Measurements from ENCODE around the gene SLC10A7.

SLC10A7 gene

DNA sequence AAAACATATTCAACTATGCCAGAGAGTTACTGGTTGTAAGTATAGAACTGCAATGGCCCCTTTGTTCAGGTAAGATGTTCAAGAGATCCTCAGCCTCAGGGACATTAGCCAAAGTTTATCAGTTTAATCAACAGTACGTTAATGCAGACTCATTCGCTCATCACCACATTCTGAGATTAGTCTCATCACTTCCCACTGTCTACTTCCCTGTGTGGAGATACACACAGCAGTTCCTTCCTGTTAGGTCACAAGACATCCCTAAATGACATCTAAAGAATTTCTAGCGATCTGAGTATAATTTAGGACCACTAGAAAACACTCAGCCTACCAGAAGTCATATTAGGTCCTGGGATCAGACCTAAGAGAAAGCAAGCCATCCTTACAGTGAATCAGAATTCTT lies 10.4 kb downstream of the SLC10A7 start:
- Mint-ChIP-seq H3K27ac (no peak overlapping the region), H3K36me3 (ENCODE audit: low read depth) (peaks cover 35% of the 10 kb centered on the region), H3K4me3 (no peak overlapping the region), H3K27me3 (ENCODE audit: low read depth) (no peaks in the 10 kb centered on the region), H3K4me1 (ENCODE audit: low read depth) (peaks cover 4% of the 10 kb centered on the region), H3K9me3 (no peaks in the 10 kb centered on the region)

DNA sequence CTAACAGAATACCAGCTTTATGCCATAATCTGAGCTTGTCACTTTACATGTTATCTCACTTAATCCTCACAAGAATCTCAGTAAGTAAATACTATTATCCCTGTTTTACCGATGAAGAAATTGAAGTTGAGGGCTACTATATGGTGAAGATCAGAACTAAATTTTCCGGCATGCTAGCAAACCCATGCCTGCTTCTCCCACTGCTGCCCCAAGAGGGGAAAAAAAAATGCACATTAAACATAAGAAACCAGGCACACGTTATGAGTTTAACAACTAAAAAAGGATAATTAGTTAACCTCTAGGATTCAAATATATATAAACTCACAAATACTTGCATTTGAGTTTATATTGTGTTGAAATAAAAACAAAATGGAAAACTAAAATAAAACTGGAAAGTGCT lies 10.8 kb downstream of the SLC10A7 start:
- no peaks in the 10 kb centered on the region for H3K27me3 Mint-ChIP-seq (ENCODE audit: low read depth)
- H3K27ac Mint-ChIP-seq = no peak overlapping the region
- no peak overlapping the region for H3K4me3 Mint-ChIP-seq
- peaks cover 34% of the 10 kb centered on the region for H3K36me3 Mint-ChIP-seq (ENCODE audit: low read depth)
- H3K4me1 Mint-ChIP-seq (ENCODE audit: low read depth) = peaks cover 4% of the 10 kb centered on the region
- no peaks in the 10 kb centered on the region for H3K9me3 Mint-ChIP-seq

DNA sequence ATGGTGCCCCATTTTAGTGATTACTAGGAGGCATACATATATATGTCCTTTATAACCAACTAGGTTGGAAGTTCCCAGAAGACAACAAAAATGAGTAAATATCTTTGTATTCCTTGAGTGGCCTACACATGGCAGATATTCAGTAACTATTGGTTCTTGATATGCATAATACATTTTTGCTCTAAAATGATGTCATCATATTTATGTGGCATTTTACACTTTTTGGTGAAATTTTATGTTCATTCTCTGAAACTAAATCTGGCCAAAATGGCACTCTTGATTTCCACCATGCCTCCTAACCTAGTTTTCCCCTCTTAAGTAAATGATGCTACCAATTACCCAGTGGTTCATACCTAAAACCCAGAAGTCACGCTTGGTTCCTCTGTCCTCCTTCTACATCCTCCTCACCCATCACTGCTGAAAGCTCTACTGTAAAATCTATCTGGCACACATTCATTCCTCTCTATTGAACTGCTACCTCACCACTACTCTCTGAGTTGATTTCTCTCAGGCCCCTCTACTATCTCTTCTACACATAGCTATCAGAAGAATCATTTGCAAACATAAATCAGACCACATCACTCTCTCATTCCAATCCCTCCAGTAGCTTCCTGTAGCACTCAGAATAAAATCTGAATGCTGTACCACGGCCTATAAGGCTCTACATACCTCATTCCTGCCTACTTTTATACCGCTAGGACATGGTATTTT lies 13.4 kb downstream of the SLC10A7 start:
- H3K36me3 Mint-ChIP-seq (ENCODE audit: low read depth) = peaks cover 30% of the 10 kb centered on the region
- no peaks in the 10 kb centered on the region for H3K27me3 Mint-ChIP-seq (ENCODE audit: low read depth)
- no peaks in the 10 kb centered on the region for H3K9me3 Mint-ChIP-seq
- H3K27ac Mint-ChIP-seq = no peak overlapping the region
- peaks cover 4% of the 10 kb centered on the region for H3K4me1 Mint-ChIP-seq (ENCODE audit: low read depth)
- no peak overlapping the region for H3K4me3 Mint-ChIP-seq

DNA sequence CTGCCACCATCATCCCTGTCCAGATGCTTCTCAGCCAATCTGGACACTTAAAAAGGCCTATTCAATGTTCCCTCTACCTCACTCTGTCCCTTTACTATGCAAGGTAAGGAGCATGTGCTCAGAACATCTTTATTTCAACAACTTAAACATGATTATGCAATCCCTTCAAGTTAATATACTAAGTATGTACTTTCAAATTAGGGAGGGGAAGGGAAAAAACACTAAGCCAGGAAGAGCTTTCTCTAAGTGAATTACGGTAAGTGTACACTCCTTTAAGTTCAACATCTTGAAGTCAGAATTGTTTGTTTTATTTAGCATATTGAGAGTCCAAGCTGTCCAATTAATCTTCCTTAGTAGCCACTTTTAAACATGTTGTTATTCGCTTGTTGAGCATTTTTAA lies 14.1 kb downstream of the SLC10A7 start:
- Mint-ChIP-seq H3K4me1 (ENCODE audit: low read depth) (peaks cover 4% of the 10 kb centered on the region), H3K27me3 (ENCODE audit: low read depth) (no peaks in the 10 kb centered on the region), H3K36me3 (ENCODE audit: low read depth) (peaks cover 36% of the 10 kb centered on the region), H3K27ac (no peak overlapping the region), H3K4me3 (no peak overlapping the region), H3K9me3 (no peaks in the 10 kb centered on the region)

DNA sequence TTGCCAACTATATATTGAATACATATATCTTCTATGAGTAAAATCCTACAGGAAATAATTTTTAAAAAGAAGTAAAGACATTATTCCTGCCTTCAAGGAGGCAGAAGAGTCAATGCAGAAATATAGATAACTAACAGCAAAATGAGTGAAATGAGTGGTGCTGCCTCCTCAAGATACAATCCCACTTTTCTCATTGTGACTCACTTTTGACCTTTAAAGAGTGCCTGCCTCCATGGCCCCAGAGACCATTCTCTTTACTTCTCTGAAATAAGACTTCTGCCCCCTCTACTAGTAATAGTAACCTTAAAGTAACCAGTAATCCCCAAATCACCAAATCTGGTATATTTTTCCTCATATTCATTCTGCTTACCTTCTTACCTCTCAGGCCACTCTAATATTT lies 15.5 kb downstream of the SLC10A7 start:
- Mint-ChIP-seq H3K36me3 (ENCODE audit: low read depth) (peaks cover 38% of the 10 kb centered on the region), H3K4me1 (ENCODE audit: low read depth) (peaks cover 4% of the 10 kb centered on the region), H3K9me3 (no peaks in the 10 kb centered on the region), H3K4me3 (no peak overlapping the region), H3K27ac (no peak overlapping the region), H3K27me3 (ENCODE audit: low read depth) (no peaks in the 10 kb centered on the region)

DNA sequence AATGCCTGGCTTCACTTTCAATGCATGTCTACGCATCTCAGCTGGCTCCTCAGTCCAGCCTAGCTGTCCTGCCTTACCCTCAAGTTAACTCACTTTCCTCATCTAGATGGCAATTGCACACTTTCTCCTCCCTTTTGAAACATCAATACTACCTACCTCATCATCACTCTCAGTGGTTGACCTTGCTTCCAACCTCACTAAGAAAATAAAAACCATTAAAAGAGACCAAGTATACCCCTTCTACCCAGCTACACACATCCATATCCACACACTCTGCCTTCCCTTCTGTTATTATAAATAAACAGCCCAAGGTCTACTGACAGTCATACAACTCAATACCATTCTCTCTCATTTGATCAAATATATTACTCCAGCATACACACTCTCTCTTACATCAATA lies 21.5 kb downstream of the SLC10A7 start:
- Mint-ChIP-seq H3K9me3 (no peaks in the 10 kb centered on the region), H3K4me1 (ENCODE audit: low read depth) (peaks cover 5% of the 10 kb centered on the region), H3K27me3 (ENCODE audit: low read depth) (no peaks in the 10 kb centered on the region), H3K4me3 (no peak overlapping the region), H3K36me3 (ENCODE audit: low read depth) (peaks cover 17% of the 10 kb centered on the region), H3K27ac (no peak overlapping the region)

DNA sequence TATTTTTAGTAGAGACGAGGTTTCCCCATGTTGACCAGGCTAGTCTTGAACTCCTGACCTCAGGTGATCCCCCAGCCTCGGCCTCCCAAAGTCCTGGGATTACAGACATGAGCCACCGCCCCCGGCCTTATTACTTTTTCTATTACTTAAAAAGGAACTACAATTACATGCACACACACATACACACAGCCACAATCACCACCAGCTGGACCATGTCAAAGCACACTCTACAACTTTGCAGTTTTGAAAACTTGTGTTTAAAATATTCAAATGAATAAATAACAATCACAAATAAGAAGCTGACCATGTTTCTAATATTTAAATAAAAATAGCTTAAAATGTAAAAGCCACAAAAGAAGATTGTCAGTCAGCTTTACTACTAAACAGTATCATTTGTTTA lies 23.4 kb downstream of the SLC10A7 start:
- H3K27me3 Mint-ChIP-seq (ENCODE audit: low read depth) = no peaks in the 10 kb centered on the region
- H3K9me3 Mint-ChIP-seq = no peaks in the 10 kb centered on the region
- peaks cover 5% of the 10 kb centered on the region for H3K4me1 Mint-ChIP-seq (ENCODE audit: low read depth)
- peaks cover 14% of the 10 kb centered on the region for H3K36me3 Mint-ChIP-seq (ENCODE audit: low read depth)
- no peak overlapping the region for H3K4me3 Mint-ChIP-seq
- no peak overlapping the region for H3K27ac Mint-ChIP-seq

DNA sequence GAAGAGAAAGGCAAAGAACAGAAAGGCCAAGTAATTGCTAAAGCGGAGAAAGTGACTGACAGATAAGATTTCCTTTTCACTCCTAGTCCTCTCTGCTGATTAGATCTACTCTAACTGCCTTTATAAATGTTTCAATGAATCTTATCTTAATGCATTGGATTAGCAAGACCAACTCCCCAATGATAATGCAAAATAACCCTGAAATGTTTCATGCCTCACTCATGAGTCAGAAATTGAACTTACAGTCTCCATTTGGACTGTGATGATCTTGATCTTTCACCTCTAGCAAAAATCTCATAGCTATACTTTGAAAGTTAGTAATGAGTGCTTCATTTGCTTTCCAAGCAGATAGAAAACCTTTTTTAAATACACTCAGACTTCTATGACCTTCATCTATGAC lies 26.5 kb downstream of the SLC10A7 start:
- Mint-ChIP-seq H3K27ac (no peak overlapping the region), H3K4me1 (ENCODE audit: low read depth) (peaks cover 7% of the 10 kb centered on the region), H3K9me3 (no peaks in the 10 kb centered on the region), H3K27me3 (ENCODE audit: low read depth) (no peaks in the 10 kb centered on the region), H3K36me3 (ENCODE audit: low read depth) (peaks cover 10% of the 10 kb centered on the region), H3K4me3 (no peak overlapping the region)

DNA sequence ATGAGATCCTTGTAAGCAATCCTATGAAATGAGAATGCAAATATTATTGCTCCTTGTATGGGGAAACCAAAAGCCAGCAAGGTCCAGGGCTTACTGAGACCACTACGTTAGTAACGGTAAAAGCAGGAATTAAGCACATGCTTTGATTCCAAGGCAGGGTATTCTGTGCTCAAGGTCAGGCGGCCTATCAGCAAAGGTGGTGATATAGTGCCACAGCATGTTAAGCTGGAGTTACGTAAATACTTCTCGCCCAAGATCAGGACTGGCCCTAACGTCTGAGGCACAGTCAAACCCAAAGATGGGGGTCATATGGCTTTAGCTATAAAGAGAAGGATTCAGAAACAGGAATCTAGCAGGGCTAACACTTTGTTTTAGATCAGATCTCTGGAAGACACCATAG lies 27.6 kb downstream of the SLC10A7 start:
- H3K4me1 Mint-ChIP-seq (ENCODE audit: low read depth) = peaks cover 7% of the 10 kb centered on the region
- peaks cover 10% of the 10 kb centered on the region for H3K36me3 Mint-ChIP-seq (ENCODE audit: low read depth)
- H3K9me3 Mint-ChIP-seq = no peaks in the 10 kb centered on the region
- no peaks in the 10 kb centered on the region for H3K27me3 Mint-ChIP-seq (ENCODE audit: low read depth)
- H3K4me3 Mint-ChIP-seq = no peak overlapping the region
- H3K27ac Mint-ChIP-seq = no peak overlapping the region

DNA sequence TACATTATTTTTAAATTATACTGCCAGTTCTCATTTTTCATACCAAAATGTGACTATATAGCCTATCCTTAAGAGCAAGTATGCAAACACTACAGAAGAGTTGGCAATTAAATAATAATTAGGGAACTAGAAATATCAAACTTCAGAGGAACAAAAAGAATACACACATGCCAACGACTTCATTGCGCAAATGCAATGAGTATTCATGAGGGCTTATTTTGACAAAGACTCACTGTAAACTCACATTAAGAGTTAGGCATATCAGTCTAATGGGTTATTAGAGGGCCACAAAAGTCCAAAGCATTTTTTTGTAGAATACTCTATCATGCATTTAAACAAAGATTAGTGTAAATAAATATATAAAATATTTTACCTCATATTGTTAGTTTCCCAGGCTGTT lies 31.6 kb downstream of the SLC10A7 start:
- H3K36me3 Mint-ChIP-seq (ENCODE audit: low read depth) = peaks cover 12% of the 10 kb centered on the region
- peaks cover 17% of the 10 kb centered on the region for H3K4me1 Mint-ChIP-seq (ENCODE audit: low read depth)
- H3K9me3 Mint-ChIP-seq = no peaks in the 10 kb centered on the region
- H3K27ac Mint-ChIP-seq = no peak overlapping the region
- H3K4me3 Mint-ChIP-seq = no peak overlapping the region
- no peaks in the 10 kb centered on the region for H3K27me3 Mint-ChIP-seq (ENCODE audit: low read depth)

DNA sequence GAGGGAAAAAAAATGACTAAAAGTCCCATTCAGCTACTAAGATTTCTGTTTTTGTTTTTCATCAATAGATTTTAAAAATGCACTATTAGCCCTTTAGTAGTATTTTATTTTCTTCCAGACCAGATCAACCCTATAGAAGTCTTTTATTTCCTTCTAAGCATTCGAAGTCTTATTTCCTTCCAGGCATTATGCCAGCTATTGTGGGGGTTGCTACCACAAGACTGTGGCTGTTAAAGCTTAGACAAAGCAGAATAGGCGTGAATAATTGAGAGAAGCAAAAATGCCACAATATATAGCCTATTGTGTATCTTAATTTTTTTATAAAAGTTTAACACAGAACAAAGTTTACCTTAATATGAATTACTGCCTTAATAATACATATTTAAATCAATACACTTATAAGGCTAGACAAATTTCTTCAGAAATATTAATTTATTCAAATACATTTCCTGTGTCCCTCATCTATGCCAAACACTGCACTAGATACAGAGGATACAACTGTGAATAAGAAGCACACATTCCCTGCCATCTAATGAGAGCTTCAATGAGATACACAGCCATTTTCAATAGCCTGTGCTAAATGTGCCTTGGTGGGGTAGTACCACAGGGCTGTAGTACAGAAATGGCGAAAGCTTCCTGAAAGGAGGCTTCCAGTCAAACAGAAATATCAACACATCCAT lies 33.1 kb downstream of the SLC10A7 start:
- Mint-ChIP-seq H3K27ac (no peak overlapping the region), H3K4me1 (ENCODE audit: low read depth) (peaks cover 17% of the 10 kb centered on the region), H3K27me3 (ENCODE audit: low read depth) (no peaks in the 10 kb centered on the region), H3K9me3 (peaks cover 1% of the 10 kb centered on the region), H3K36me3 (ENCODE audit: low read depth) (peaks cover 17% of the 10 kb centered on the region), H3K4me3 (no peak overlapping the region)

DNA sequence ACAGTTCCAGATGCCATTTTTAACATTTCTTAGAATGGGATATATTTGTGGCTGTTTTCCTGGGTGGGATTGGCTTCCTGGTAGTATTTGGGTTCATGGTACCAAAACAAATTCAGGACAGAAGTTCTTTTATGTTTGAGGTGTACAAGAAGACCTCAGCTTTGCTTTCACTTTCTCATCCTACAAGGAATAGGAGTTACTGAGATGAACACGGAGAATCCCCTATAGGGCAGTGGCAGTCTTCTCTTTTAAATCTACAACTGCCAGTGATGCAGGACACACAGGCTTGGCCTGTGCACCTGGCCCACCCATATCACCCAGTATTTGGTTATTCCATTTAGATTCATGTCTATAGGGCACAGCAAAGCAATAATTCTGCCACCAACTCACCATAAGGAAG lies 35.2 kb downstream of the SLC10A7 start:
- peak overlapping the region; percentile 24 for H3K27ac Mint-ChIP-seq
- no peaks in the 10 kb centered on the region for H3K27me3 Mint-ChIP-seq (ENCODE audit: low read depth)
- peaks cover 17% of the 10 kb centered on the region for H3K4me1 Mint-ChIP-seq (ENCODE audit: low read depth)
- H3K4me3 Mint-ChIP-seq = no peak overlapping the region
- H3K36me3 Mint-ChIP-seq (ENCODE audit: low read depth) = peaks cover 34% of the 10 kb centered on the region
- peaks cover 22% of the 10 kb centered on the region for H3K9me3 Mint-ChIP-seq

DNA sequence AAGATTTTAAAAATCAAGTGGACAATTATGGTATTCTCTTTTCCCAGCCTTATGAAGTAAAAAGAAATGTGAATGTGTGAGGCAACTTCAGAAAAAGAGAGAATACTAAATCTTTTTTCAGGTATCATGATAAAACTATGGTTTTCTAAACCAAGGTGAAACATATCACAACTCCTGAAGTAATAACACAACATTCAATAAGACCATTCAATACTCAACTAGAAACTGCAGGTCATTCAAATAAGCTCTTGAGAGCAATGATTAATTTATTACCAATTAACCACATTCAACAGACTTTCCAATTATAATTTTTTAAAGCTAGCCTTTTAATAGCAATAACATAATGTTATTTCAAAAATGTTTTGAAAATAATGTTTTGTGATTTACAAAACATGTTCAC lies 35.8 kb downstream of the SLC10A7 start:
- Mint-ChIP-seq H3K36me3 (ENCODE audit: low read depth) (peaks cover 32% of the 10 kb centered on the region), H3K4me3 (no peak overlapping the region), H3K27me3 (ENCODE audit: low read depth) (no peaks in the 10 kb centered on the region), H3K9me3 (peaks cover 22% of the 10 kb centered on the region), H3K4me1 (ENCODE audit: low read depth) (peaks cover 17% of the 10 kb centered on the region), H3K27ac (no peak overlapping the region)

DNA sequence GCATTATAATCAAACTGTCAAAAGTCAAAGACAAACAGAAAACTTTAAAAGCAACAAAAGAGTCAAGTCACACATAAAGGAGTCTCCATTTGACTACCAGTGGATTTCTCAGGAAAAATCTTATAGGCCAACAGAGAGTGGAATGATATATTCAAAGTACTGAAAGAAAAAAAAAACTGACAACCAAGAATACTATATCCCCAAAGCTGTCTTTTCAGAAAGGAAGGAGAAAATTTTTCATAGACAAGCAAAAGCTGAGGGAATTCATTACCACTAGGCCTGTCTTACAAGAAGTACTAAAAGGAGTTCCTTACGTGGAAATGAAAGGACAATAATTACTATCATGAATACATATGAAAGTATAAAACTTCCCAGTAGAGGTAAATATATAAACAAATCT lies 39.0 kb downstream of the SLC10A7 start:
- Mint-ChIP-seq H3K27ac (no peak overlapping the region), H3K9me3 (peaks cover 26% of the 10 kb centered on the region), H3K36me3 (ENCODE audit: low read depth) (peaks cover 34% of the 10 kb centered on the region), H3K4me3 (no peak overlapping the region), H3K27me3 (ENCODE audit: low read depth) (no peaks in the 10 kb centered on the region), H3K4me1 (ENCODE audit: low read depth) (peaks cover 19% of the 10 kb centered on the region)

DNA sequence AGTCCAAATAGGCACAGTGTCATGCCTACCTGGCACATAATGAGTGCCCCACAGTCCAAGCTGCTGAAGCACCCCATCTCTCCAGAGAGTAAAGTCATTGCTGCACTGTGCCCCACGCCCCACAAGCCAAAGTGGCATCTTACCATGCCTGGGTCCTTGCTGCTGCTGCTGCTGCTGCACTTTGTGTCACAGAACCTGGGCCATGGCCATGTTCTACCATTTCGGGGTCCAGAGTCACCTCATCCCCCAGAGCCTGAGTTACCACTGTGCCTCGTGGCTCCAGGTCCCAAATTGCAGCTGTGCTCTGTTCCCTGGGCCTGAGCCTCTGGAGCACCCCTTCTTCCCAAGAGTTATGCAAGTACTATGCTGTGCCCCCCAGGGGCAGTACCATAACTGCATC lies 40.5 kb downstream of the SLC10A7 start:
- Mint-ChIP-seq H3K27ac (no peak overlapping the region), H3K4me1 (ENCODE audit: low read depth) (peaks cover 6% of the 10 kb centered on the region), H3K27me3 (ENCODE audit: low read depth) (no peaks in the 10 kb centered on the region), H3K4me3 (no peak overlapping the region), H3K36me3 (ENCODE audit: low read depth) (peaks cover 31% of the 10 kb centered on the region), H3K9me3 (peaks cover 26% of the 10 kb centered on the region)

Data from T-helper 1 cell treated with Interleukin-12 subunit alpha and Interleukin-12 subunit beta and Interleukin-4 antibody, amounts not matched to agents 30 μg/mL and 1 μg/mL, for 36 hours (primary cell).